Tibial nerve (tissue), 4 donors: Measurements from ENCODE around the gene ZNF148.

Experiments
- CTCF ChIP-seq, 5 experiments: fragments of 200-600 bp in 3 of 5; fragments of 450-650 bp in 2 of 5; sonication (generic) in 3 of 5; IDR thresholded peaks; one replicate each; pipeline ENCODE4 v1.5.1; 2016 to 2019; ENCODE audit warnings: antibody characterized with exemption in 5 of 5, mild to moderate bottlenecking in 3 of 5, moderate library complexity in 2 of 5
- EP300 ChIP-seq, 2 donors: sonication (generic); formaldehyde crosslinking; IDR thresholded peaks; one replicate each; pipeline ENCODE4 v1.6.1; 2017; ENCODE audit warnings: antibody characterized with exemption in 2 of 2, mild to moderate bottlenecking in 1 of 2
- POLR2A ChIP-seq, 2 donors: fragments of 450-650 bp; IDR thresholded peaks; one replicate each; pipeline ENCODE4 v1.6.1; 2017; ENCODE audit warnings: antibody characterized with exemption in 2 of 2, mild to moderate bottlenecking in 2 of 2, moderate library complexity in 2 of 2

- TF ChIP-seq CTCF (IDR thresholded peaks at IDR 0.05) (no peak), POLR2A (IDR thresholded peaks at IDR 0.05) (no peak), EP300 (IDR thresholded peaks at IDR 0.05) (no peak)
Measured at GRCh38 chr3:125313060-125313635, 62.0 kb downstream of the ZNF148 start.
